ENCODE results near the gene MFSD6L.
A peak's percentile ranks its signal among the peaks of the same experiment; 100 is the strongest.
"Not testable (repeated sequence)": the region's sequence is repeated elsewhere in the genome, so short reads cannot be mapped to it uniquely, and the experiment has no call there.

MFSD6L gene

GRCh38 chr17:8823279-8823678 lies 24.1 kb upstream of the MFSD6L start:
- DNase-seq: no peak

- DNase-seq: no peak
These were observed 23.4 kb upstream of the MFSD6L start for GRCh38 chr17:8822401-8823035.

GRCh38 chr17:8821446-8822105 lies 22.4 kb upstream of the MFSD6L start:
- no peak for DNase-seq

- no peak for DNase-seq
These were observed 21.3 kb upstream of the MFSD6L start for GRCh38 chr17:8820311-8821010.

- DNase-seq: no peak
These were observed 19.6 kb upstream of the MFSD6L start for GRCh38 chr17:8818654-8819330.

- no peak for DNase-seq
These were observed 18.9 kb upstream of the MFSD6L start for GRCh38 chr17:8818047-8818446.

GRCh38 chr17:8806926-8807550 lies 7.9 kb upstream of the MFSD6L start:
- peak; percentile 20 for DNase-seq

GRCh38 chr17:8806253-8806925 lies 7.2 kb upstream of the MFSD6L start:
- no peak for DNase-seq

- not testable (repeated sequence) for DNase-seq
These were observed 6.2 kb upstream of the MFSD6L start for GRCh38 chr17:8805396-8805795.

GRCh38 chr17:8803531-8804420 lies 4.6 kb upstream of the MFSD6L start:
- DNase-seq: no peak

- no peak for DNase-seq
These were observed 2.1 kb upstream of the MFSD6L start for GRCh38 chr17:8801135-8801840.

- no peak for DNase-seq
These were observed 1.5 kb upstream of the MFSD6L start for GRCh38 chr17:8800656-8801055.

GRCh38 chr17:8799570-8800212 lies 526 bp upstream of the MFSD6L start:
- DNase-seq: no peak

- no peak for DNase-seq
These were observed 854 bp downstream of the MFSD6L start for GRCh38 chr17:8798176-8798845.

- DNase-seq: no peak
These were observed 1.5 kb downstream of the MFSD6L start for GRCh38 chr17:8797621-8798175.

- no peak for DNase-seq
These were observed 4.5 kb downstream of the MFSD6L start for GRCh38 chr17:8794636-8795035.

GRCh38 chr17:8793649-8794048 lies 5.5 kb downstream of the MFSD6L start:
- DNase-seq: no peak

GRCh38 chr17:8792646-8793045 lies 6.5 kb downstream of the MFSD6L start:
- no peak for DNase-seq

GRCh38 chr17:8791910-8792270 lies 7.3 kb downstream of the MFSD6L start:
- no peak for DNase-seq

Measured in midbrain (tissue), 1 donor.